ENCODE results near the gene PPP1R14B.

PPP1R14B gene

DNA sequence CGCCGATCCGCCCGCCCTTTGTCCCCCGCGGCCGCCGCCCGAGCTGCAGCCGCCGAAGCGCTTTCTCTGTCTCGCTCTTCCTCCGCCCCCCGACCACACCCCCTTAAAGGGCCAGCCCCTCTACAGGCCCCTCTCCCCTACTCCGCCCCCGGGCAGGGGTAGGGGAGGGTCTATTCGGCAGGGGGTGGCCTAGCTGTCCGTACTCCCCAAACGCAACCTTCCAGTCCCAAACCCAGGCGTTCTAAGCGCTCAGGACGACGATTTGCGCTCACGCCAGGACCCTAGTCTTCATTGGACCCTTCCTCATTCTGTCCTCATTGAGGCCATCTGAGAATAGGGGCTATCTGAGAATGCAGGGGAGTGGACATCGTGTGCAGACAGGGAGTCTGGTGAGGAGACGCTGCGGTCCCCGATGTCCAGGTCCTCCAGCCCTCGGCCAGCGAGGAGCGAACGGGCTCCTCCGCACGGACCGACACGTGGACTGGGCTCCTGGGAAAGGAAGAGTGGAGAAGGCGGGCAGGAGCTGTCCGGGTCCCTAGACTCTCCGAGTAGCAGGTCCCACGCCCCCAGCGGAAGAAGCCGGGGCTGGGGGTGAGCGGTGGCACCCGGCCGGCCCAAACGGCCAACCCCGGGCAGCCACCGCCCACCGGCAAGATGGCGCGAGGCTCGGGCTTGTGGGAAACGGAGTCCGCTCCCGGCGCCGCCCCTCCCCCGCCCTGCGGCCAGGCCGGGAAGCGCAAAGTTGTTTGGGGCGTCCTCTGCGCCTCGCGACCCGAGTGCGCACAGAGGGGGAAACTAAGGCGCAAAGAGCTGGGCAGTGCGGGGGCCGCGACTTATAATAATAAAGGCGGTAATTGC lies at the start of gene PPP1R14B:
Gene PPP1R14B (minus strand): TSS at position 73 of the 858 bp plus-strand sequence. CDS start 270 bp downstream, outside the sequence.
- DNase-seq (ENCODE audit: low read depth): peak; percentile 84
- TF ChIP-seq CTCF (IDR thresholded peaks at IDR 0.05; ENCODE audit: low read length, missing control alignments): no peak
- peak within 1 kb of the TSS; percentile 94 for H3K4me3 ChIP-seq (replicated peaks; ENCODE audit: low read depth, low read length)

DNA sequence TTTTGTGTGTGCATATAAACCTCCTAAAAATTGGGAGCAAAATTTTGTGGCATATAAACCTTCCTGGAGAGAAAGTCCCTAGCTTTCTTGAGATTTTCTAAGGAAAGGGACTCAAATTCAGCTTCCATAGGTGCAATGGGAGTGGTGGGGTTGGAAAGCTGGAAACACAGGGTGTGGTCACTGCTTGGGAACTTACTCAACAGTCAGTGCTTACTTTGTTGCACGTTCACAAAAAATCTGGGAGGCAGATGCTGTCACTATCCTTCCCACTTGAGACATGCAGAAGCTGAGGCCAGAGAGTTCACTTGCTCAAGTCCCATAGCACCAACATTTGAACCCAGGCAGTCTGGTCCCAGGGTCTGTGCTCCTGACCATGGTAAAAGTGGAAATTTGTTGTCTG lies 49.5 kb upstream of the PPP1R14B start:
- H3K4me3 ChIP-seq (replicated peaks; ENCODE audit: low read depth, low read length): no peak overlapping the region
- no peak for TF ChIP-seq CTCF (IDR thresholded peaks at IDR 0.05; ENCODE audit: low read length, missing control alignments)
- DNase-seq (ENCODE audit: low read depth): no peak

- no peak overlapping the region for H3K4me3 ChIP-seq (replicated peaks; ENCODE audit: low read depth, low read length)
- TF ChIP-seq CTCF (IDR thresholded peaks at IDR 0.05; ENCODE audit: low read length, missing control alignments): no peak
- DNase-seq (ENCODE audit: low read depth): no peak
Measured at GRCh38 chr11:64295760-64296159, 49.0 kb upstream of the PPP1R14B start.

DNA sequence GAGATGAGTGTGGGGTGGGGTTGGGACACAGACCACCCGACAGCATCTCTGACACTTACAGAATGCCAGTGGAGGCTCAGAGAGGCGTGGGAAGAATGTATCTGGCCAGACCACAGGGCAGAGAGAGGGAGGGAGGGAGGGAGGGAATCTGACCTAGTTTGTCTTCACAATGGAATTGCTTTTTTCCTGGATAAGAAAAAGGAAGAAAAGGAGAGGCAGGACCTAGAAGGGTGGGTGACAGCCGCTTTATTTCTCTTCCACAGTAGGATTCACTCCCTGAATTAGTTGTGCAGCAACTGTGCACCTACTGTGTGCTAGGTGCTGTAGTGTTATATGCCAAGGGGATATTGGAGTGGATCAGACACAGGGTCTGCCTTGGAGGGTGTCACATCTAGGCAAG lies 48.0 kb upstream of the PPP1R14B start:
- TF ChIP-seq CTCF (IDR thresholded peaks at IDR 0.05; ENCODE audit: low read length, missing control alignments): no peak
- no peak for DNase-seq (ENCODE audit: low read depth)
- no peak overlapping the region for H3K4me3 ChIP-seq (replicated peaks; ENCODE audit: low read depth, low read length)

- TF ChIP-seq CTCF (IDR thresholded peaks at IDR 0.05; ENCODE audit: low read length, missing control alignments): no peak
- no peak for DNase-seq (ENCODE audit: low read depth)
- no peak overlapping the region for H3K4me3 ChIP-seq (replicated peaks; ENCODE audit: low read depth, low read length)
Measured at GRCh38 chr11:64292460-64293254, 45.9 kb upstream of the PPP1R14B start.

- no peak overlapping the region for H3K4me3 ChIP-seq (replicated peaks; ENCODE audit: low read depth, low read length)
- TF ChIP-seq CTCF (IDR thresholded peaks at IDR 0.05; ENCODE audit: low read length, missing control alignments): no peak
- DNase-seq (ENCODE audit: low read depth): no peak
Measured at GRCh38 chr11:64291752-64292459, 45.2 kb upstream of the PPP1R14B start.
